ENCODE results near the gene CCDC57. TPM values are rescaled to one million over a fixed set of nuclear protein-coding genes. Genes with fewer than 3 reads are reported as not detected.

CCDC57 gene
- total RNA-seq, 1 donor from 2014 or later = 79.0 TPM

- peaks cover 15% of the 10 kb centered on the region for H3K4me1 Mint-ChIP-seq (ENCODE audit: low read depth)
- no peaks in the 10 kb centered on the region for H3K9me3 Mint-ChIP-seq (ENCODE audit: low read depth)
- no peak for TF ChIP-seq CTCF (IDR thresholded peaks at IDR 0.05; ENCODE audit: unreplicated experiment)
- no peak overlapping the region for H3K4me3 Mint-ChIP-seq (ENCODE audit: low read depth)
- peaks cover 36% of the 10 kb centered on the region for H3K36me3 Mint-ChIP-seq (ENCODE audit: insufficient read depth)
- H3K27me3 Mint-ChIP-seq = peaks cover 32% of the 10 kb centered on the region
- no peak overlapping the region for H3K27ac Mint-ChIP-seq
- DNase-seq (ENCODE audit: low spot score, unreplicated experiment) = no peak
Observed at GRCh38 chr17:82173351-82174041, 39.1 kb downstream of the CCDC57 start.

- H3K36me3 Mint-ChIP-seq (ENCODE audit: insufficient read depth) = peaks cover 38% of the 10 kb centered on the region
- no peak overlapping the region for H3K27ac Mint-ChIP-seq
- H3K27me3 Mint-ChIP-seq = peaks cover 32% of the 10 kb centered on the region
- no peak overlapping the region for H3K4me3 Mint-ChIP-seq (ENCODE audit: low read depth)
- no peak for DNase-seq (ENCODE audit: low spot score, unreplicated experiment)
- H3K9me3 Mint-ChIP-seq (ENCODE audit: low read depth) = no peaks in the 10 kb centered on the region
- H3K4me1 Mint-ChIP-seq (ENCODE audit: low read depth) = peaks cover 15% of the 10 kb centered on the region
- TF ChIP-seq CTCF (IDR thresholded peaks at IDR 0.05; ENCODE audit: unreplicated experiment) = no peak
Observed at GRCh38 chr17:82172486-82173160, 40.0 kb downstream of the CCDC57 start.

- peaks cover 32% of the 10 kb centered on the region for H3K27me3 Mint-ChIP-seq
Observed at GRCh38 chr17:82171750-82172375, 40.8 kb downstream of the CCDC57 start.

GRCh38 chr17:82170412-82170961, 42.2 kb downstream of the CCDC57 start:
- peaks cover 15% of the 10 kb centered on the region for H3K4me1 Mint-ChIP-seq (ENCODE audit: low read depth)
- H3K27me3 Mint-ChIP-seq = peaks cover 23% of the 10 kb centered on the region
- no peak overlapping the region for H3K27ac Mint-ChIP-seq
- H3K4me3 Mint-ChIP-seq (ENCODE audit: low read depth) = no peak overlapping the region
- TF ChIP-seq CTCF (IDR thresholded peaks at IDR 0.05; ENCODE audit: unreplicated experiment) = no peak
- no peaks in the 10 kb centered on the region for H3K9me3 Mint-ChIP-seq (ENCODE audit: low read depth)
- peaks cover 41% of the 10 kb centered on the region for H3K36me3 Mint-ChIP-seq (ENCODE audit: insufficient read depth)
- no peak for DNase-seq (ENCODE audit: low spot score, unreplicated experiment)

More at GRCh38 chr17:82171750-82172375, 40.8 kb downstream of the CCDC57 start:
- DNase-seq (ENCODE audit: low spot score, unreplicated experiment) = no peak
- H3K9me3 Mint-ChIP-seq (ENCODE audit: low read depth) = no peaks in the 10 kb centered on the region
- peaks cover 15% of the 10 kb centered on the region for H3K4me1 Mint-ChIP-seq (ENCODE audit: low read depth)
- H3K36me3 Mint-ChIP-seq (ENCODE audit: insufficient read depth) = peaks cover 41% of the 10 kb centered on the region
- H3K27ac Mint-ChIP-seq = no peak overlapping the region
- no peak for TF ChIP-seq CTCF (IDR thresholded peaks at IDR 0.05; ENCODE audit: unreplicated experiment)
- no peak overlapping the region for H3K4me3 Mint-ChIP-seq (ENCODE audit: low read depth)

- Mint-ChIP-seq H3K4me3 (ENCODE audit: low read depth) (no peak overlapping the region), H3K27me3 (peaks cover 5% of the 10 kb centered on the region), H3K4me1 (ENCODE audit: low read depth) (peaks cover 3% of the 10 kb centered on the region), H3K9me3 (ENCODE audit: low read depth) (no peaks in the 10 kb centered on the region), H3K27ac (no peak overlapping the region), H3K36me3 (ENCODE audit: insufficient read depth) (peaks cover 41% of the 10 kb centered on the region)
- TF ChIP-seq CTCF (IDR thresholded peaks at IDR 0.05; ENCODE audit: unreplicated experiment) = no peak
- no peak for DNase-seq (ENCODE audit: low spot score, unreplicated experiment)
Observed at GRCh38 chr17:82168568-82168967, 44.1 kb downstream of the CCDC57 start.

Measured in progenitor cell of endocrine pancreas (in vitro differentiated cells).